Endometrium (tissue), 2 donors: ENCODE data around the gene VPS51.
"Not testable (repeated sequence)": the region's sequence is repeated elsewhere in the genome, so short reads cannot be mapped to it uniquely, and the experiment has no call there.

Experiments used
- FAIRE-seq: peaks from 2 replicates; lab custom pipeline; 2012; peaks lifted over from hg19 to GRCh38; lab: Jason Lieb, UNC
- donor health status: control.
- donor health status: control.

The VPS51 gene

GRCh38 chr11:65134952-65135632 is 39.1 kb downstream of the VPS51 start:
- FAIRE-seq, result peak; percentile 88

GRCh38 chr11:65135633-65136145 is 39.7 kb downstream of the VPS51 start:
- no peak for FAIRE-seq

GRCh38 chr11:65136515-65137096 is 40.6 kb downstream of the VPS51 start:
- no peak for FAIRE-seq

GRCh38 chr11:65141896-65142494 is 46.0 kb downstream of the VPS51 start:
- FAIRE-seq, result no peak

GRCh38 chr11:65147352-65148075 is 51.5 kb downstream of the VPS51 start:
- no peak for FAIRE-seq

- no peak for FAIRE-seq
Measured at GRCh38 chr11:65148657-65149056, 52.6 kb downstream of the VPS51 start.

GRCh38 chr11:65150131-65150508 is 54.1 kb downstream of the VPS51 start:
- not testable (repeated sequence) for FAIRE-seq

GRCh38 chr11:65150509-65151299 is 54.7 kb downstream of the VPS51 start:
- peak; percentile 23 for FAIRE-seq

GRCh38 chr11:65151331-65151899 is 55.4 kb downstream of the VPS51 start:
- FAIRE-seq, result no peak

GRCh38 chr11:65152122-65152521 is 56.1 kb downstream of the VPS51 start:
- no peak for FAIRE-seq

GRCh38 chr11:65156256-65156655 is 60.2 kb downstream of the VPS51 start:
- no peak for FAIRE-seq

GRCh38 chr11:65156926-65157325 is 60.9 kb downstream of the VPS51 start:
- no peak for FAIRE-seq

GRCh38 chr11:65157336-65157735 is 61.3 kb downstream of the VPS51 start:
- no peak for FAIRE-seq

GRCh38 chr11:65159012-65159411 is 63.0 kb downstream of the VPS51 start:
- no peak for FAIRE-seq

- no peak for FAIRE-seq
Measured at GRCh38 chr11:65160643-65161042, 64.6 kb downstream of the VPS51 start.
